Smooth muscle cell (in vitro differentiated cells): ENCODE measurements around the gene SETD2. TPM values are rescaled to one million over a fixed set of nuclear protein-coding genes. Genes with fewer than 3 reads are reported as not detected.
"Not testable (repeated sequence)": the region's sequence is repeated elsewhere in the genome, so short reads cannot be mapped to it uniquely, and the experiment has no call there.

Source experiments
- DNase-seq: peaks from one replicate; lab custom pipeline; 2025; ENCODE audit not compliant: unreplicated experiment; lab: John Stamatoyannopoulos, UW
- H2AFZ ChIP-seq: fragments of 200-600 bp; sonication (generic); 2 replicates; pipeline ENCODE4 v1.6.0; 2016; ENCODE audit warnings: antibody characterized with exemption, low read depth, mild to moderate bottlenecking
- H3F3A ChIP-seq: fragments of 200-600 bp; sonication (generic); 2 replicates; pipeline ENCODE4 v1.6.0; 2017; ENCODE audit warnings: antibody characterized with exemption, low read depth
- H3K27ac ChIP-seq: fragments of 200-600 bp; sonication (generic); 2 replicates; pipeline ENCODE4 v1.5.1; 2016; ENCODE audit warnings: low read depth, mild to moderate bottlenecking
- H3K27me3 ChIP-seq: fragments of 200-600 bp; sonication (generic); 2 replicates; pipeline ENCODE4 v1.6.1; 2016; ENCODE audit warnings: low read depth, mild to moderate bottlenecking
- H3K36me3 ChIP-seq: fragments of 200-600 bp; sonication (generic); 2 replicates; pipeline ENCODE4 v1.5.1; 2016; ENCODE audit warnings: low read depth
- H3K4me1 ChIP-seq: fragments of 200-600 bp; sonication (generic); 2 replicates; pipeline ENCODE4 v1.5.1; 2016; ENCODE audit warnings: low read depth
- H3K4me2 ChIP-seq: fragments of 200-600 bp; sonication (generic); 2 replicates; pipeline ENCODE4 v1.6.0; 2016; ENCODE audit warnings: mild to moderate bottlenecking
- H3K4me3 ChIP-seq: fragments of 200-600 bp; sonication (generic); 2 replicates; pipeline ENCODE4 v1.5.1; 2016; ENCODE audit warnings: mild to moderate bottlenecking
- H3K79me2 ChIP-seq: fragments of 200-600 bp; sonication (generic); 2 replicates; pipeline ENCODE4 v1.6.0; 2016; ENCODE audit warnings: low read depth, mild to moderate bottlenecking
- H3K9ac ChIP-seq: fragments of 200-600 bp; sonication (generic); 2 replicates; pipeline ENCODE4 v1.6.0; 2016; ENCODE audit warnings: low read depth
- H3K9me3 ChIP-seq: fragments of 200-600 bp; sonication (generic); replicated peaks from 2 replicates; pipeline ENCODE4 v1.5.1; 2016; ENCODE audit warnings: low read depth
- H4K20me1 ChIP-seq: fragments of 200-600 bp; sonication (generic); 2 replicates; pipeline ENCODE4 v1.6.0; 2016; ENCODE audit warnings: low read depth
- CTCF ChIP-seq: fragments of 200-600 bp; sonication (generic); IDR thresholded peaks from 2 replicates; pipeline ENCODE4 v1.5.1; 2017; ENCODE audit warnings: borderline replicate concordance, mild to moderate bottlenecking, antibody characterized with exemption; ENCODE audit not compliant: insufficient read depth, poor library complexity, severe bottlenecking
- WGBS: methylation state at CpG from one replicate; pipeline ENCODE4 v1.1.7; 2016; ENCODE audit warnings: low lambda C conversion rate; 5-methylcytosine and 5-hydroxymethylcytosine counted together
- polyA plus RNA-seq: library from polyadenylated mRNA; unstranded; fragments of >200 nt; fragmentation: Nextera tagmentation; extraction: Ambion mirVana; gene quantifications from 2 replicates; pipeline ENCODE4 v1.2.1, GENCODE V29; 2016
- total RNA-seq: library from RNA; depleted of rRNA; stranded (reverse); fragments of >200 nt; gene quantifications from 2 replicates; pipeline ENCODE4 v1.2.3, GENCODE V29; 2014

The SETD2 gene
- 28.4 and 31.4 TPM in 2 replicates for total RNA-seq
- polyA plus RNA-seq, result 8.3 and 13.1 TPM in 2 replicates

- Histone ChIP-seq H3K9ac (peak within 1 kb of the TSS; percentile 96), H3K9me3 (no peaks in the 10 kb centered on the region), H3K4me1 (peaks cover 21% of the 10 kb centered on the region), H4K20me1 (peaks cover 50% of the 10 kb centered on the region), H2AFZ (peak within 1 kb of the TSS; percentile 93), H3K4me2 (peak within 1 kb of the TSS; percentile 88), H3K79me2 (peaks cover 88% of the 10 kb centered on the region), H3F3A (peaks cover 9% of the 10 kb centered on the region), H3K27me3 (no peaks in the 10 kb centered on the region), H3K36me3 (no peaks in the 10 kb centered on the region), H3K4me3 (peak within 1 kb of the TSS; percentile 89), H3K27ac (peak within 1 kb of the TSS; percentile 84)
- DNase-seq, result peak; percentile 68
- WGBS, result under 1% methylated on average over 66 of the region's 95 CpGs
- peak; percentile 18 for TF ChIP-seq CTCF
Observed at GRCh38 chr3:47164007-47164881, at the start of gene SETD2. Gene SETD2, minus strand, starts transcription at chr3:47164113. Its CDS starts 189 bp downstream, at chr3:47163924.

GRCh38 chr3:47210863-47211405 lies 47.0 kb upstream of the SETD2 start:
- 93% methylated on average over 3 of the region's 3 CpGs for WGBS
- no peak for TF ChIP-seq CTCF

GRCh38 chr3:47206022-47206421 lies 42.1 kb upstream of the SETD2 start:
- 96% methylated on average over 5 of the region's 5 CpGs for WGBS
- H3F3A ChIP-seq, H3K9me3 ChIP-seq, DNase-seq, H3K36me3 ChIP-seq, H3K27me3 ChIP-seq, H3K79me2 ChIP-seq, H3K4me2 ChIP-seq, H3K4me3 ChIP-seq, H3K9ac ChIP-seq, H4K20me1 ChIP-seq, H2AFZ ChIP-seq, H3K4me1 ChIP-seq, H3K27ac ChIP-seq: not testable (repeated sequence)

More at GRCh38 chr3:47210863-47211405, 47.0 kb upstream of the SETD2 start:
- H3K36me3 ChIP-seq, result no peaks in the 10 kb centered on the region
- H3F3A ChIP-seq, result no peaks in the 10 kb centered on the region
- H3K4me1 ChIP-seq, result no peaks in the 10 kb centered on the region
- H3K4me3 ChIP-seq, result no peak overlapping the region
- no peaks in the 10 kb centered on the region for H4K20me1 ChIP-seq
- H3K27ac ChIP-seq, result no peak overlapping the region
- H3K4me2 ChIP-seq, result no peak overlapping the region
- H3K27me3 ChIP-seq, result no peaks in the 10 kb centered on the region
- no peak overlapping the region for H2AFZ ChIP-seq
- no peaks in the 10 kb centered on the region for H3K9me3 ChIP-seq
- DNase-seq, result no peak
- H3K79me2 ChIP-seq, result no peaks in the 10 kb centered on the region
- no peak overlapping the region for H3K9ac ChIP-seq

GRCh38 chr3:47204875-47205274 lies 41.0 kb upstream of the SETD2 start:
- no peak for DNase-seq
- Histone ChIP-seq H3K27ac (no peak overlapping the region), H3K4me3 (no peak overlapping the region), H4K20me1 (no peaks in the 10 kb centered on the region), H3F3A (no peaks in the 10 kb centered on the region), H3K27me3 (no peaks in the 10 kb centered on the region), H3K9ac (no peak overlapping the region), H3K79me2 (no peaks in the 10 kb centered on the region), H3K4me1 (no peaks in the 10 kb centered on the region), H3K4me2 (no peak overlapping the region), H3K36me3 (no peaks in the 10 kb centered on the region), H2AFZ (no peak overlapping the region), H3K9me3 (no peaks in the 10 kb centered on the region)
- TF ChIP-seq CTCF, result no peak
